H7 (cell line): ENCODE data around the gene VCPKMT. TPM values are rescaled to one million over a fixed set of nuclear protein-coding genes. Genes with fewer than 3 reads are reported as not detected.
"Not testable (repeated sequence)": the region's sequence is repeated elsewhere in the genome, so short reads cannot be mapped to it uniquely, and the experiment has no call there.

Experiments used
- DNase-seq: peaks from one replicate; pipeline ENCODE4 v3.0.0; 2012
- H3K27me3 ChIP-seq: 2 replicates; pipeline ENCODE4 v1.6.0; 2011; ENCODE audit warnings: mild to moderate bottlenecking, low read length; ENCODE audit not compliant: control insufficient read depth, insufficient read depth
- H3K36me3 ChIP-seq: replicated peaks from 2 replicates; pipeline ENCODE4 v1.5.1; 2011; ENCODE audit warnings: low read length; ENCODE audit not compliant: control insufficient read depth, insufficient read depth
- H3K4me3 ChIP-seq: 2 replicates; pipeline ENCODE4 v1.5.1; 2011; ENCODE audit warnings: low read depth, mild to moderate bottlenecking, control low read depth, low read length, moderate library complexity; ENCODE audit not compliant: insufficient read depth
- total RNA-seq: library from RNA; depleted of rRNA; stranded (reverse); fragments of >200 nt; shearing (Covaris generic); gene quantifications from 2 replicates; pipeline ENCODE4 v1.2.3, GENCODE V29; 2014

VCPKMT gene
- total RNA-seq, 1 experiment from 2014 or later = 8.2 TPM

DNA sequence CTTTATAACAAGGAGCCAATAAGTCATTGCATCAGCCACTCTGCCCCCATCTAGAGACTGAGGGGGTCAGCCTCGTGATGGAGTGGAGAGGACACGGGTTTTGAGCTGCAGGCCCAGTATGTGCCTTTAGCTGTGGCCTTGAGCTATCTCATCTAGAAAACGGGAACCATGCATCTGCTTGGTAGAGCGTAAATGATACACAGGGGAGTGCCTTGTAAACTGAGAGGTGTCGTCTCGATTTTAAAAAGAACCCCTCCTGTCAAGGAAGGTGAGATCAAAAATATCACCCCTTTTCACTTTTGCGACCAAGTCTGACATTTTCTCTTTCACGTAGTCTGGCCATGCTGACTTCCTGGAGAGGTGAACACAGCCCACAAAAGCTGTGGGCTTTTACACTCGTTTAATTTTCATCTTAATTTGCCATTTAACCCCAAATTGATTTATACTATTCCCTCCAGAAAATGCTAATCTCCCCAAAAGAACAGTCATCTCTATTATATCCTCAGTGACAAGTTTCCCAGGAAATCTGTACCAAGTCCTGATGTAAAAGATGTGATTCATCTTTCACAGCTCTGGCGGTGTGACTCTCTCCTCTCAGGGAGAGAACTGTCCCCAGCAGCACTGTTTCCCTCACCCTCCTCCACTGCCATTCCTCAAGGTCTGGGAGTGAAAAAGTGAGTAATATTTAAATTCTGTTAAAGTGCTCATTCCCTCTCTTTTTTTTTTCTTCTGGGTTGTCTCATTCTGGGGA lies 30.6 kb downstream of the VCPKMT start:
- no peaks in the 10 kb centered on the region for H3K36me3 ChIP-seq
- no peaks in the 10 kb centered on the region for H3K27me3 ChIP-seq
- no peak for DNase-seq
- H3K4me3 ChIP-seq = no peak overlapping the region

DNA sequence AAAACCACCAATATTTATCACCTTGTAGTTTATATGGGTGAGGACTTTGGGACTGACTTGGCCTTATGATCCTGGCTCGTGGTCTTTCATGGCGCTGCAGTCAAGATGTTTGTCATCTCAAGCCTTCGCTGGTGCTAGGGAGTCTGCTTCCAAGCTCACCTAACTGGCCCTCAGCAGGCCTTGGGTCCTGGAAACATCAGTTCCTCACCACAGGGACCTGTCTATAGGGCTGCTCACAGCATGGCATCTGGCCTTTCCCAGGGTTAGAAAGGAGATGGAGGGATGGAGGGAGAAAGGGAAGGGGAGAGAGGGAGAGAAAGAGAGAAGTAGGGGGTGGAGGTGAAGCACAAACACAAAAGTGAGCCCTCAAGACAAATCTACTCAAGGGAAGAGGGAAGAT lies 31.7 kb downstream of the VCPKMT start:
- no peaks in the 10 kb centered on the region for H3K27me3 ChIP-seq
- DNase-seq = no peak
- H3K36me3 ChIP-seq = no peaks in the 10 kb centered on the region
- no peak overlapping the region for H3K4me3 ChIP-seq

DNA sequence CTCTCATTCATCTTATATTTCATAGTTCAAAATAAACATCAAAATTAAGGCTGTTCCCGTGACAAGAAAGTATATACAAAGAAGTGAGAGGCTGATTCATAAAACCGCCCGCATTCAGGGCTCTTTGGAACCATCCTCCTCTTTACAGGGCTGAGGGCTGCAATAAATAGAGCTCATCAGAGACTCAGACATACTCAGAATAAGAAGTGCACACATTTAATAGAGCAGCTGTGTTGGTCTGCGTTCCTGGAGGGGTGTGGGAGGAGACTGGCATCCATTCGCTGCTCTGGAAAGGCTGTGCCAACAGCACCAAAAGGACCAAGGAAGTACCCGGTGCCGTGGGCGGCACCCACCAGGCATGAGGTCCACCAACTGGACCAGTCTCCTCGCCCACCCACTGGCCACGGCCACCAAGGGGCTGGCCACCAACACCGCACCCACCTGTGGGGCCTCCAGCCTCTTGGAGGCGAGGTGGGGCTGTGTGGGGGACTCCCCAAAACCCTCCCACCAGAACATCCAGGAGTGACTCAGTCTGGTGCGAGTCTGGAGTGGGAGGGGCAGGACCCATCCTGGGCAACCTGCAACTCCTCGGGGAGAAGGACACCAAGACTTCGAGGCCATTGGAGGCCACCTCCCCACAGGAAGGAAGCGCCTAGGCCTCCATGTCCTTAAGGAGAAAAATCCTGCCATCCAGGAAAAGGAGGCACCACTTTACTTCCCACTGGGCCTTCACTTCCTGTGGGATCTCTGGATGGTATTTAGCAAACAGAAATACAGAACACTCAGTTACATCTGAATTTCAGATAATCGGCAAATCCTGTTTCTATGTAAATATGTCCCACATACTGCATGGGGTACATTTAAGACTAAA lies 32.7 kb downstream of the VCPKMT start:
- Histone ChIP-seq H3K27me3 (no peaks in the 10 kb centered on the region), H3K4me3 (no peak overlapping the region), H3K36me3 (no peaks in the 10 kb centered on the region)
- no peak for DNase-seq

DNA sequence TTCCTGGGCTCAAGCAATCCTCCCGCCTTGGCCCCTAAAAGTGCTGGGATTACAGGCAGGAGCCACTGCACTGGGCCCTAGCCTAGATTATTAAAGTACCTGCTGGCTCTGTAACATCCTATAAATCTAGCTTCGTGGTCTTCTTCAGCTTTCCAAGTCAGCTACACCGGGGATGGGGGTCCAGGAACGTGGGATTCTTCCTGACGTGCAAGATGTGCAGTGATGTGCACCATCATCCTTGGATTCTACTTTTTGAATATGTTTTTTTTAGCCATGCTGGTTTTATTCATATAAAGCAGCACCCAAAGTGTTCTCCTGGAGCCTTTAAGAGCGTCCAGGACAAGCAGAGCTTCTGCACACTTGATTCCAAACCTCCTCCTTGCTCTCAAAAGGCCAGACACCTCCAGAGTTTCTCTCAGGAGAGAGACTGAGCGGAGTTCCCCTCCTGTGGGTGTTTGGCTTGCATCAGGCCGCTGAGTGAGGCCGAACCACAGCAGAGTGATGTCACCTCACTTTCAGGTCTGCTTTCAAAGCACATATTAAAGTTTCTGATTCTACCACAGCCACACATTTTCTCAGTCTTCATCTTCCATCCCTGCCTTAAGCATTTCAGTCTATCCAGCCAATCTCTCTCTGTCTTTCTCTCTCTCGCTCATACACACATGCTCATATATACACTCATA lies 33.4 kb downstream of the VCPKMT start:
- H3K27me3 ChIP-seq = no peaks in the 10 kb centered on the region
- no peak overlapping the region for H3K4me3 ChIP-seq
- no peaks in the 10 kb centered on the region for H3K36me3 ChIP-seq
- no peak for DNase-seq

DNA sequence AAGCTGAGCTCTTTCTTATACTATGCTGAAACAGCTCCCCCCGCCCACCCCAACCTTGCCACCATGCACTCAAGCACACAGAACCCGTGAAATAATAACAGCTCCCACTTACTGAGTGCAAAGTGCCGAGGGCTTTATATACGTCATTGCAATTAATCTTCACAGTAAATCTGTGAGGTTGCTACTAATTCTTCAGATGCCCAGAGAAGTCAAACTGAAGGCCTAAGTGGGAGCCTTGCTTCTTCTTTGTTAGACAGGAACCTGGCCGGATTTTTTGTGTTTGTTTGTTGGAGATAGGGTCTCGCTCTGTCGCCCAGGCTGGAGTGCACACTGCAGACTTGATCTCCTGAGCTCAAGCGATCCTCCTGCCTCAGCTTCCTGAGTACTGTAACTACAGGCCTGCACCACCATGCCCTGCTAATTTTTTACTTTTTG lies 34.0 kb downstream of the VCPKMT start:
- H3K27me3 ChIP-seq = no peaks in the 10 kb centered on the region
- no peaks in the 10 kb centered on the region for H3K36me3 ChIP-seq
- DNase-seq = no peak
- H3K4me3 ChIP-seq = no peak overlapping the region

DNA sequence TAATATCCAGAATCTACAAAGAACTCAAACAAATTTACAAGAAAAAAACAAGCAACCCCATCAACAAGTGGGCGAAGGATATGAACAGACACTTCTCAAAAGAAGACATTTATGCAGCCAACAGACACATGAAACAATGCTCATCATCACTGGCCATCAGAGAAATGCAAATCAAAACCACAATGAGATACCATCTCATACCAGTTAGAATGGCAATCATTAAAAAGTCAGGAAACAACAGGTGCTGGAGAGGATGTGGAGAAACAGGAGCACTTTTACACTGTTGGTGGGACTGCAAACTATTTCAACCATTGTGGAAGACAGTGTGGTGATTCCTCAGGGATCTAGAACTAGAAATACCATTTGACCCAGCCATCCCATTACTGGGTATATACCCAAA lies 37.3 kb downstream of the VCPKMT start:
- H3K36me3 ChIP-seq, DNase-seq, H3K27me3 ChIP-seq, H3K4me3 ChIP-seq: not testable (repeated sequence)

DNA sequence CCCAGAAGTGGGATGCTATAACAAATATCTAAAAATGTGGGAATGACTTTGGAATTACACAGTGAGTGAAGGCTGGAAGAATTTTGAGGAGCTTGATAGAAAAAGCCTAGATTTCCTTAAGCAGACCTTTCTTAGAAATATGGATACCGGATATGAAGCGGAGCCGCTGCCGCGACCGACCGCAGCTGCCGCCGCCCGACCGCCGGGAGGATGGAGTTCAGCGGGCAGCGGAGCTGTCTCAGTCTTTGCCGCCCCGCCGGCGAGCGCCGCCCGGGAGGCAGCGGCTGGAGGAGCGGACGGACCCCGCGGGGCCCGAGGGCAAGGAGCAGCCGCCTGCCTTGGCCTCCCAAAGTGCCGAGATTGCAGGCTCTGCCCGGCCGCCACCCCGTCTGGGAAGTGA lies 42.7 kb downstream of the VCPKMT start:
- H3K36me3 ChIP-seq, H3K4me3 ChIP-seq, DNase-seq, H3K27me3 ChIP-seq: not testable (repeated sequence)

DNA sequence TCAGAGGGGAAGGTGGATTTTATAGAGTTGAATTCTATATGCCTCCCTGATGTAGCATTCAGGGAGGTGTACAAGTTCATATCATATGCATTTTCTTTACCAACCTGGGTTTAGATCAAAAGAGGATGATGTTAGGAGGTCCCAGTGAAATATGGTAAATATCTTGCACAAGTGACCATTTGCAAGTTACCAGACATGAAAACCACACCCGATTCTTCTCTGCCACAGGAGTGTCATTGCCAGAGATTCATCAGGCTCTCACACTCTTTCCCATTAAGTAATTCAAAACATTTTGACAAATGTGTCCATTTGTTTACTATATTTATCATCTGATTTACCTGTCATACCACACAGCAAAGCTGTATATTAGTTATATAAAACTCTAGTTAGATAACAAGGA lies 44.0 kb downstream of the VCPKMT start:
- H3K4me3 ChIP-seq = no peak overlapping the region
- no peaks in the 10 kb centered on the region for H3K36me3 ChIP-seq
- H3K27me3 ChIP-seq = no peaks in the 10 kb centered on the region
- no peak for DNase-seq

DNA sequence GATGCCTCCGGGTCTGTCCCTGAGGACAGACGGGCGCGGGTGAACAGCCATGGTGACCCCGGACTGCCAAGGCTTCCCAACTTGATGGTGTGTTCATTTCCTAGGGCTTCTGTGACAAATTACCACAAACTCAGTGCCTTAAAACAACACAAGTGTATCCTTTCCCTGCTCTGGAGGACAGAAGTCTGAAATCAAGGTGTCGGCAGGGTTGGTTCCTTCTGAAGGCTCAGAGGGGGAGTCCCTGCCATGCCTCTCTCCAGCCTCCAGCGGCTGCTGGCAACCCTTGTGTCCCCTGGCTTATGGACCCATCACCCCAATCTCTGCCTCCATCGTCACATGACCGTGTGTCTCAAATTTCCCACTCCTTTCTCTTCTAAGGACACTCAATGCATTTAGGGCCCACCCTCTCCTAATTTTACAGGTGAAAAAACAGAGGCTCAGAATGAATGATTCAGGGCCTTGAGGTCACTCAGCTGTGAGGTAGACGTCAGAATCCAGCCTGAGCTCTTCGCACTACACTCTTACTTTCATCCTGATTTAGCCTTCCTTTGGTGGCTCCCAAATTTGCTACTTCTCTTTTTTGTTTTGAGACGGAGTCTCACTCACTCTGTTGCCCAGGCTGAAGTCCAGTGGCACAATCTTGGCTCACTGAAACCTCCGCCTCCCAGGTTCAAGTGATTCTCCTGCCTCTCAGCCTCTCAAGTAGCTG lies 45.4 kb downstream of the VCPKMT start:
- DNase-seq = no peak
- Histone ChIP-seq H3K27me3 (no peaks in the 10 kb centered on the region), H3K36me3 (no peaks in the 10 kb centered on the region), H3K4me3 (no peak overlapping the region)

DNA sequence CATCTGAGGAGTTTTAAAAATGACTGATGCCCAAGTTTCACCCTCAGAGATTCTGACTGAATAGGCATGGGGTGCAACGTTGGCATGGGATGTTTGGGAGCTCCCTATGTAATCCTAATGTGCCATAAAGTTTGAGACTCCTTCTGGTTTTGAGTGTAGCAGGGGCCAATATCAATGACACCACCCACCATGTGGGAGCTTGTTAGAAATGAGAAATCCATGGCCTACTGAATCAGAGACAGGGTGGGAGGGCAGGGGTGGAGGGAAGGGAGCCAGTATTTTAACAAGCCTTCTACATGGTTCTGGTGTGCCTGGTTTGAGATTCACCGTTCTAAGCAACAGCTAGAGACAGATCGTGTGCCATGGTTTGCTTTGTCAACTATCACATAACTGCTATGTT lies 46.1 kb downstream of the VCPKMT start:
- Histone ChIP-seq H3K36me3 (no peaks in the 10 kb centered on the region), H3K27me3 (no peaks in the 10 kb centered on the region), H3K4me3 (no peak overlapping the region)
- DNase-seq = no peak

DNA sequence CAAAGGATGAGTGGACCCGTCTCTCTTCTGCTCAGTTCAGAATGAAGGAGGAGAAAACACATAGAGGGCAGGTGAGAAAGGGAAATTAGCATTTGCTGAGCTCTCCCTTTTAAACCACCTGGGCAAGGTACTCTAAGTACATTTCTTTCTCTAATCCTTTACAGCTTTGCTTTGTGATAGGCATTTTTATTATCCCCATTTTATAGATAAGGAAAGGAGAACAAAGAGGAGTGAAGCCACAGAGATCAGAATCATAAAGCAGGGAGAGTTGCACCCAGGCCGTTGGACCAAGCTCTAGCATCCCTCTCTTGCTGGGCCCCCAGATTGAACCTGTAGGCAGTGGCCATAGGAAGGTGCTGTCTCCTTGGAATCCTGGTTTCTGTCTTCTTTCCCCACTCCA lies 47.0 kb downstream of the VCPKMT start:
- Histone ChIP-seq H3K27me3 (no peaks in the 10 kb centered on the region), H3K4me3 (no peak overlapping the region), H3K36me3 (no peaks in the 10 kb centered on the region)
- DNase-seq = no peak

DNA sequence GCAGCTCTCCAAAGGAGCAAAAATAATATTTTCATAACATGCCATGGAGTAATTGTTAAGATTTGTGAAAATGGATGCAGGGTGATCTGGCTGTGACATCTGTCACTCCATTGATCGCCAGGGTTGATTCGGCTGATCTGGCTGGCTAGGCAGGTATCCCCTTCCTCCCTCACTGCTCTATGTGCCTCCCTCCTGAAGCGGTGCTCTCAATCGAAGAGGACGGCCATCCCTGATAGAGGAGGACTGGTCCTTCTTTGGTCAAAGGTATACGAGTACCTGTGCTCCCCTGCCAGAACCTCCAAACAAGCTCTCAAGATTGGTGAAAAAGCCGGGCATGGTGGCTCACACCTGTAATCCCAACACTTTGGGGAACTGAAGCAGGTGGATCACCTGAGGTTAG lies 47.9 kb downstream of the VCPKMT start:
- H3K36me3 ChIP-seq = no peaks in the 10 kb centered on the region
- no peaks in the 10 kb centered on the region for H3K27me3 ChIP-seq
- H3K4me3 ChIP-seq = no peak overlapping the region
- DNase-seq = no peak

DNA sequence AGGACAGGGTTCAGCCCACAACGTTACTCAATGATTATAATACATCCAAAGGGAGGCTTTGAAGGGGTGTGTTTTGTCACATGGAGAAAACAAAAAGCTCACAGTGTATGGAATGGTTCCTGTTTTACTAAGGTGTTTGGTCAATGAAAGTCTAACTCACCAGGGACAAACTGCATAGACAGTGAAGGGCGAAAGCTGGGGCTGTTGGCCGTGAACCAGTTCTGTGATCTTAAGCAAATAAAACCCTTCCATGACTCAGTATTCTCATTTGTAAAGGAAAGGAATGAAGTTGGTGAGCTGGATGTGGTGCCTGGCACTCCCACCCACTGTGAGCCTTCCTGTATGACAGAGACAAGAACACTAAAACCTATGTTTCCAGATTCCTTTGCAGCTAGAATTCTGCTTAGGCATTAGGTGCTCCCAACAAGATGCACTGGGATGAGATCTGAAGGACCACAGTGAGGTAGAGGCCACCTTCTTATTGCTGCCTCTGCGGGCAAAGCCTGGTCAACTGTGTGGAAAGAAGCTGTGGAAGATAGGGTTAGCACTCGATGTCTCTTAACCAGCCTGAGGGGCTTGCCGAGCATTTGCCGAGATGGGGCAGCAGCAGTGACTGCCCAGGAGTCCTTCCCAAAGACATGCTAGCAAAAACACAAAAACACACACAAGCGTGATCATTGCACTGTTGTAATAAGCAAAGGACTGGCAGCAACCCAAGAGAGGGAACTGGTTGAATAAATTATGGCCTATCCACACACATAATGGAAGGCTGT lies 48.5 kb downstream of the VCPKMT start:
- no peaks in the 10 kb centered on the region for H3K27me3 ChIP-seq
- no peaks in the 10 kb centered on the region for H3K36me3 ChIP-seq
- no peak overlapping the region for H3K4me3 ChIP-seq
- no peak for DNase-seq

DNA sequence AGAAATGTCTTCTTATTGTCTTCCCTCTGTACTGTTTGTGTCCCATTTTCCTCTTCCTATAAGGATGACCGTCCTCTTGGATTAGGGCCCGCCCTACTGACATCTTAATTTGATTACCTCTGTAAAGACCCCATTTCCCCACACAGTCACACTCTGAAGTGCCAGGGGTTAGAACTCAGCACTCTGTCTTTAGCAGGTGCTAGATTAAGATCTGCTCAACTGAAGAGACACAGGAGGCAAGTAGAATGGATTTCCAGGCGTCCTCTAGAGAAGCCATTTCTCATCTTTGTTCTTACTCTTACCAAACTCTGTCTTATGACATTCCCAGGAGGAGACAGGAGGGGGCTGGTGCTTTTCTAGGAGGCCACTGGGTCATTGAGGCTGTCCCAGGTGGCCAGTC lies 50.8 kb downstream of the VCPKMT start:
- no peaks in the 10 kb centered on the region for H3K36me3 ChIP-seq
- H3K4me3 ChIP-seq = no peak overlapping the region
- no peaks in the 10 kb centered on the region for H3K27me3 ChIP-seq
- DNase-seq = no peak
